Stimulated activated naive CD8-positive, alpha-beta T cell treated with anti-CD3 and anti-CD28 coated beads, Interleukin-15, Interleukin-2, amounts not matched to agents 100 ng/mL and 50 ng/mL, for 24 hours (primary cell): ENCODE results near the gene DTNA.

Source experiments
- H3K27ac Mint-ChIP-seq: one replicate; pipeline ENCODE4 v1.8.0; 2021; ENCODE audit warnings: mild to moderate bottlenecking, mixed read lengths
- H3K27me3 Mint-ChIP-seq: one replicate; pipeline ENCODE4 v1.8.0; 2021; ENCODE audit warnings: mixed read lengths
- H3K36me3 Mint-ChIP-seq: one replicate; pipeline ENCODE4 v1.8.0; 2021; ENCODE audit warnings: low read depth, mixed read lengths
- H3K4me1 Mint-ChIP-seq: one replicate; pipeline ENCODE4 v1.8.0; 2021; ENCODE audit warnings: low read depth, mixed read lengths
- H3K4me3 Mint-ChIP-seq: one replicate; pipeline ENCODE4 v1.8.0; 2021; ENCODE audit warnings: mild to moderate bottlenecking, mixed read lengths
- H3K9me3 Mint-ChIP-seq: one replicate; pipeline ENCODE4 v1.8.0; 2021; ENCODE audit warnings: mixed read lengths

DTNA gene

DNA sequence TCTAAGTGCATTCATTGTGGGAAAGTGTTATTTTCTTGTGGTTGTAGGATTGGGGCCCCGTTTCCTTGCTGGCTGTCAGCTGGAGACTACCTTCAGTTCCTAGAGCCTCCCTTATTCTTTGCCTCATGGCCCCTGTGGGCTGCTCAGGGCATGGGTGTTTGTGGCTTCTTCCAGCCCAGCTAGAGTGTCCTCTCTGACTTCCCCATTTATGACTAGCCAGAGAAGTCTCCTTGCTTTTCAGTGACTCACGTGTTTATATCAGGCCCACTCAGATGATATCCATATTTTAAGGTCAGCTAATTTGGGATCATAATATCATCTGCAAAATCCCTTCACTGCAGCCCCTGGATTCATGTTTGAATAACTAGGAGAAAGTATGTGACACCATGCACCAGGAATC, 62.8 kb downstream of the DTNA start:
- Mint-ChIP-seq H3K27me3 (peaks cover 18% of the 10 kb centered on the region), H3K36me3 (no peaks in the 10 kb centered on the region), H3K4me1 (no peaks in the 10 kb centered on the region), H3K27ac (no peak overlapping the region), H3K9me3 (no peaks in the 10 kb centered on the region), H3K4me3 (no peak overlapping the region)

DNA sequence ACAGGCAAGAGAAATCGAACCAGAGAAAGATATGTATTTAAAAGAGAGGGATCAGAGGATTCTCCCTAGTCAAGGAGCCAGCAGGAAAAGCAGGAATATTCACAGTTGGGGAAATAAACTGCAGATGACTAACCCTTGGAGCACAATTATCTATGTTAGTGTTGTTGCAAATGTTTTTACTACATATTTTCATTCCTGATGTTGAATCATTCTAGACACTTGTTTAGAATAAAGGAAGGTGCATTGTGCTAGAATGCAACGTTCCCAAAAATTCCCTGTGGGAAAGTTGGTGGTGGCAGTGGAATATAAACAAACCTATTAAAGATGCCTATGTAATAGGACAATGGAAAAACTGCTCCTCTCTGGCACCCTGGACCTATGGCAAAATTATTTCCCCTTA, 63.3 kb downstream of the DTNA start:
- Mint-ChIP-seq H3K27ac (no peak overlapping the region), H3K9me3 (no peaks in the 10 kb centered on the region), H3K4me3 (no peak overlapping the region), H3K27me3 (peaks cover 18% of the 10 kb centered on the region), H3K4me1 (no peaks in the 10 kb centered on the region), H3K36me3 (no peaks in the 10 kb centered on the region)

DNA sequence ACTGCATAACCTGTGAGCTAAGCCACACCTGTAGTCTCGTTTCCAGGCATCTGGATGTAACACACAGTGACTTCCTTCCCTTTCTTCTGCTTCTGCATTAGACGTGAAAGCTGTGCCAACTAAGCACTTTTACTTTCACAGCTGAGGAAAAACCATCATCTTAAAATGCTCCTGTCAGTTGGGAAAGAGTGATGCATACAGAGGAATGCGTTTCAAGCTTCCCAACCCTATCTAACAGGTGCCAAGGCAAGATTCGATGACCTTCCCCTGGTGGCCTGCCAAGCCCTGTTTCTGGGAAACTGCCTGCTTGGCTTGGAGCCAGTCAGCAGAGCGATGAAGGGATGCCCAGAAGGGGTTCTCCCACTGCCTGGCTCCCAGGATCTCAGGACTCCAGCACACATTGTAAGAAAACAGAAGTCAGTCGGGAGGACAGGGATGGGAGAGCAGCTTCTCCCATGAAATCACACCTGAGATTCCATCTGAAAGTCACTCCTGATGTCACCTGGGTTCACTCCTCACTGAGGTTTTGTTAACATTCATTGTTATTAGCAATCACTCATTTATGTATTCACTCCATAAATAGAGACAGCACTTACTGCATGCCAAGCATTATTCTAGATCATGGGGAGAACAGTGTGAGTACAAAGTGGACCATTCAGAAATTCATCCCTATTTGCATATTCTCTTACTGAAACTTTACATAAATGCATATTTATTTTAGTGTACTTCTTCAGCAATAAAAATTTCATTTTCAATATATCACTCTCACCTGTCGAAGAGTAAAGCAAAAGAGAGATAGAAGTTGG, 64.1 kb downstream of the DTNA start:
- no peaks in the 10 kb centered on the region for H3K9me3 Mint-ChIP-seq
- no peak overlapping the region for H3K27ac Mint-ChIP-seq
- no peaks in the 10 kb centered on the region for H3K36me3 Mint-ChIP-seq
- H3K4me1 Mint-ChIP-seq, result no peaks in the 10 kb centered on the region
- H3K27me3 Mint-ChIP-seq, result peaks cover 14% of the 10 kb centered on the region
- no peak overlapping the region for H3K4me3 Mint-ChIP-seq

DNA sequence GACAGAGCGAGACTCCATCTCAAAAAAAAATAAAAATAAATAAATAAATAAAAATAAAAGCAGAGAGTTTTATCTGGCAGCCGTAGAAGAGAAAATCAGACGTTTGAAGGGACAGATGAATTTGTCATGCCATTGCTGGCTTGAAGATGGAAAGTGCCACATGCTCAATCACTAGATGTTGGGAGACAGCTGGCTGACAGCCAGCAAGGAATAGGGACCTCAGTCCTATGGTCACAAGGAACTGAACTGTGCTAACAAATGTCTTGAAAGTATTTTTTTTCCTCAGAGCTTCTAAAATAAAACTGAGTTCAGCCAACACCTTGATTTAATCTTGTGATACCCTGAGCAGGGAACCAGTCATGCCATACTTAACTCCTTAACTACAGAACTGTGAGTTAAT, 65.4 kb downstream of the DTNA start:
- no peaks in the 10 kb centered on the region for H3K36me3 Mint-ChIP-seq
- H3K9me3 Mint-ChIP-seq, result no peaks in the 10 kb centered on the region
- H3K27ac Mint-ChIP-seq, result no peak overlapping the region
- H3K4me1 Mint-ChIP-seq, result no peaks in the 10 kb centered on the region
- H3K4me3 Mint-ChIP-seq, result no peak overlapping the region
- peaks cover 14% of the 10 kb centered on the region for H3K27me3 Mint-ChIP-seq

DNA sequence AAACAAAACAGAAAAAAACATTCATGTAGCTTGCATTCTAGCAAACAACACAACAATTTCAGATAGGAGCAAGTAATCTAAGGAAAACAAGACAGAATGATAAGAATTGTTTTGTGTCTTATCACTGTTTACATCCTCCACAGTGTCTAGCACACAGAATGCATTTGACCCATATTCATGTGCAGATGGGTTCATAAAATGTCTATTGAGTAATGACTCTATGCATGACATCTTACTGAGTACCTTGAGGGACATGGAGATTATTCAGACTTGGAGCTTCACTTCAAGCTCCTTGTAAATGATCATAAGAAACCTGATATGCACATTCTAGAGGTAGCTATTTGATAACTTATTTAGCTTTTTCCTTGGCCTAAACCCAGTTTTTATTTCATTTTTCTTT, 69.0 kb downstream of the DTNA start:
- Mint-ChIP-seq H3K36me3 (no peaks in the 10 kb centered on the region), H3K27ac (no peak overlapping the region), H3K9me3 (no peaks in the 10 kb centered on the region), H3K4me1 (no peaks in the 10 kb centered on the region), H3K4me3 (no peak overlapping the region), H3K27me3 (peaks cover 10% of the 10 kb centered on the region)

DNA sequence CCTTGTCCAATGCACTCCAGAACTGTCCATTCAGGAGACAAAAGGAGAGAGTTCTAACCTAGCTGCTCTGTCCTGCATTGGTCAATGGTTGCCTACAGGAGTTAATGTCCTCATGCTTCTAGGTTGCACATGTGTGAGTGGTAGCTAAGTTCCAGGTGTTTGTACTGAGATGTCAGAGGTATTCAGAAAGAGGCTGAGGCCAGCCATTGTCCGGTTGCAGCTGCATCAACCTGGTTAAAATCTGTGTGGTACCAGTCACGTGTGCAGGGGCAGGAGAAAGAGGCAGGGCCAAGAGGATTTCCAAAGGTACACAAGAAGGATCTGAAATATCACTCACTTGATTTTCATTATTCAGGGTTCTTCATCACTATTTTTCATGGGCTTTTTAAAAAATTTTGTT, 70.8 kb downstream of the DTNA start:
- Mint-ChIP-seq H3K4me3 (no peak overlapping the region), H3K9me3 (no peaks in the 10 kb centered on the region), H3K4me1 (no peaks in the 10 kb centered on the region), H3K36me3 (no peaks in the 10 kb centered on the region), H3K27ac (no peak overlapping the region), H3K27me3 (peaks cover 7% of the 10 kb centered on the region)

DNA sequence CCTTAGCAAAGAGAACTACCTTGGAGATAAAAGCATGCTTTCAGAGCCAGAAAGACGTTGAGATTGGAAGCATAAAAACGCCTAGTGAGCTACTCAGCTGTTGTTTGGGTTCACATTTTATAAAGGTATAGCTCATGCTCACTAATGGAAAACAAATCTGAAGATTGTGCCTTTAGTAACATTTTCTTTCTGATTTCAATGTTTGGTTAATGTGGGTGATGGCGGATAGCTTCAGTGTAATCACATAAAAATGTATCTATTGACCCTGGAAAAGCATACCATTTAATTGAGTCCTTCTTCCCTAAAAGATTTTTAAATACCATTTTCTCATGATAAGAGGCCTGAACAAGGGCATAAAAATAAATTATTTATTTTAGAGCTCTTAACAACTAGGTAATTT, 73.4 kb downstream of the DTNA start:
- H3K27ac Mint-ChIP-seq, result no peak overlapping the region

DNA sequence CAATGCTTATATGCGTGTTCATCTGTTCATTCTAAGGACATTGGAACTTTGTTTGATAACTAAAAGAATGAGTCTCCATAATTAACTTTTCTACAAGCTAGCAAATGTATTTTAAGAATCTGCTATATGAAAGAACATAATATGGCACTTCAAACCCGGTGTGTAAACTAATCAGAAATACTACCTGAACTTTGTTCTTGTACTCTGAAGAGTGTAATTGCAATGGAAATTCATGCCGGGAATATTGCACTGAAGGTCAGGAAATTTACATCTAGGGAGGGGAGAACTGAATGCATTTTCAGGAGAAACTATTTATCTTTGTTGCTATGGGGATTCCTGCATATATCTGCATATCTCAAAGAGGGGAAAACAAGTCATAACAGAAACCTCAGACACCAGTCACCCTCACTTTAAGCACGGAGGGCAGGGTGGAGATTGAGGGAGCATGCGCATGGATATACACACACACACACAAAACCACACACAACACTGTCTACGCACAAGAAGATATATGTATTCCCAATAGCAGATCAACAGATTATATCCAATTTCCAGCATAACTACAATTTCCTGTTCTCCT, 76.2 kb downstream of the DTNA start:
- no peaks in the 10 kb centered on the region for H3K4me1 Mint-ChIP-seq
- no peak overlapping the region for H3K27ac Mint-ChIP-seq
- H3K27me3 Mint-ChIP-seq, result peaks cover 8% of the 10 kb centered on the region
- no peak overlapping the region for H3K4me3 Mint-ChIP-seq
- no peaks in the 10 kb centered on the region for H3K9me3 Mint-ChIP-seq
- H3K36me3 Mint-ChIP-seq, result no peaks in the 10 kb centered on the region

More for the DNA sequence above, 73.4 kb downstream of the DTNA start:
- Mint-ChIP-seq H3K9me3 (no peaks in the 10 kb centered on the region), H3K27me3 (peaks cover 4% of the 10 kb centered on the region), H3K36me3 (no peaks in the 10 kb centered on the region), H3K4me1 (no peaks in the 10 kb centered on the region), H3K4me3 (no peak overlapping the region)

DNA sequence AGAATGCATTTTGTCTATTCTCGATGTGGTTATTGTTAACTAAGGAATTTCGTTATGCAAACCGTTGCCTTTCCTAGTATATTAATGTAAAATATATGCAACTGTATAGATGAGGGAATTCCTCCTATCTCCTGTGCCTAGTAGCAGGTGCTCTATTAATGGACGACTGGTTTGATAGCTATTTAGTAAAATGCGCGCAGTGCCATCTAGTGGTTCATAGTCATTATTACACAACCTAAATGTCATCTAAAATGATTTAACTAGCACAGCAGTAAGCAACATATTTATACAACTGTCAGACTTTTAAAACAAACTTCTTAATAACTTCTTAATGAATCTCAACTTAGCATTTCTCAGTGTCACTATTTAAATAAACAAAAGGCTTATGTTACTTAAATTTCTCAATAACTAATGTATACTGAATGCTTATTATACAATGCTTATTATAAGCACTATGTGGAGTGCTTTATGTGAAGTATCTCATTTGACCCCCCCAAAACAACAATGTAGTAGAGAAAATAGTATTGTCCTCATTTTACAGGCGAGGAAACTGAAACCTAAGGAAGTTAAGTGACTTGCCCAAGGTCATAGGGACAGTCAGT, 77.9 kb downstream of the DTNA start:
- Mint-ChIP-seq H3K4me1 (no peaks in the 10 kb centered on the region), H3K27me3 (peaks cover 13% of the 10 kb centered on the region), H3K9me3 (no peaks in the 10 kb centered on the region), H3K36me3 (no peaks in the 10 kb centered on the region), H3K27ac (no peak overlapping the region), H3K4me3 (no peak overlapping the region)

DNA sequence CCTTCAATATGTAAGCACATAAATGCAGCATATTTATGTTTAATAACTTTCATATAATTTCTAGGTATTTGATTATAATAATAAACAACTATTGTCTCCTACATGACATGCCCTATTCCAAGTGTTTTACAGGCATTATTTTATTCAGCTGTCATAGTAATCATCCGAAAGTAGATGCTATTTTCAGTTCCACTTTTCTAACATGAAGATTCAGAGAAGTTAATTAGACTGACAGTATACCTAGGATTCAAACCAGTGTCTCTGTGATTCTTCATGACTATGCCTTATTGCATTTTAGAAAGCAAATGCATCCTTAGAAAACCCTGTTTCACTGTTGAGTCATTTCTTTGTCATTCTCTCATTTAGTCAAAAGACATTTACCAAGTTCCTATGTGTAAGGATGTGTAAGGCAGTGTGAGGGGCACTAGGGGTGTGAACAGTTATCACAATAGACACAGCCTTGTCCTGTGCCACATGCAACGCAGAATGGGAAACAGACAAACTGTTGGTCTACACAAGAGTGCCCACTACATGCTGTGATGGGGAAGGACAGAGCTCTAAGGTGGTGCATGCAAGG, 79.8 kb downstream of the DTNA start:
- no peaks in the 10 kb centered on the region for H3K36me3 Mint-ChIP-seq
- H3K27me3 Mint-ChIP-seq, result peaks cover 22% of the 10 kb centered on the region
- no peaks in the 10 kb centered on the region for H3K4me1 Mint-ChIP-seq
- no peak overlapping the region for H3K4me3 Mint-ChIP-seq
- H3K27ac Mint-ChIP-seq, result no peak overlapping the region
- no peaks in the 10 kb centered on the region for H3K9me3 Mint-ChIP-seq

DNA sequence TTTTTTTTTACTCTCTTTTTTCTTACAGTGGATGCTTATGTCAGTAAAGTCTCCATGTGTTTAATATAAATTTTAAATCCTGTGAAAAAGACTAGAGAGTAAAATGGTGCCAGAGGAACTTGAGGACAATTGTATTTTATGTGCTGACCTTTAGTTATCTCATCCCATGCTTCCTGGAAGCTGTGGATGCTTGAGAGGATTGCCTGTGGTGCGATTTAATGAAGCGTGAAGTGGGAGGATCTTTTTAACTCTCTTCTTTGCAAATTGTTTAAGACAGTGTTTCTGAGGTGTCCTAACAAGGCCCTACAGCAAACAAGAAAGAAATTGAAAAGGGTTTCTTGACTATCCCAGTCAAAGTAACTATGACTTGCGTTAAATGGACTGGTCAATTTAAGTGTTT, 84.2 kb downstream of the DTNA start:
- Mint-ChIP-seq H3K27me3 (peaks cover 22% of the 10 kb centered on the region), H3K4me1 (no peaks in the 10 kb centered on the region), H3K9me3 (no peaks in the 10 kb centered on the region), H3K36me3 (no peaks in the 10 kb centered on the region), H3K4me3 (no peak overlapping the region), H3K27ac (no peak overlapping the region)

DNA sequence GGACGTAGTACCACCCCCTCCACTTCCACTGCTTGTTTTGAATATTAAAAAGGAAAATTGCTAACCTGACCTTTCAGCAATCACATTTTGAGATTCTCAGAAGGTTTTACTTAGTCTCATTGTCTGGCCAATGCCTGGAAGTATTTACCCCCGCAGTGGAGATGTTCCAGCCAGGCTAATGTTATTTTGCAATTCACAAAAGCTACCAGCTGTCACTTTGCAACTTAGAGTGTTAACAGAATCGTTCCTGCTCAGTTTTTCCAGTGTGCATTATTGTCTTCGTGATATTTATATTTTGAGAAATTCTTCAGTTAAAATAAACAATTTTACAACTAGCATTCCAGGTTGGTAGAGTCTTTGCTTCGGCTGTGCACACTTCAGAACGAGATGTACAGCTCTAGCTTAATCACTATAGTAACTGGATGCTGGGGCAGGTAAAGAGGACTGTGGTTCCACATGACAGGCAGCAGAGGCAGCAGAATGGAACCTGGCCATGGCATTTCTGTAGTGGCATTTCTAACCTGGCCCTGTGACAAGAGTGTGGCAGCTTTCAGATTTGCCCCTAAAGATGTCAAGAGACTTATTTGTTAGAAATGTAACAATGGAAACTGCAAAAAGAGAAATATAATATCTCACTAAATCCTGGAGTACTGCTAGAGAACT, 85.1 kb downstream of the DTNA start:
- Mint-ChIP-seq H3K27ac (no peak overlapping the region), H3K27me3 (peaks cover 22% of the 10 kb centered on the region), H3K4me3 (no peak overlapping the region), H3K9me3 (no peaks in the 10 kb centered on the region), H3K4me1 (no peaks in the 10 kb centered on the region), H3K36me3 (no peaks in the 10 kb centered on the region)

DNA sequence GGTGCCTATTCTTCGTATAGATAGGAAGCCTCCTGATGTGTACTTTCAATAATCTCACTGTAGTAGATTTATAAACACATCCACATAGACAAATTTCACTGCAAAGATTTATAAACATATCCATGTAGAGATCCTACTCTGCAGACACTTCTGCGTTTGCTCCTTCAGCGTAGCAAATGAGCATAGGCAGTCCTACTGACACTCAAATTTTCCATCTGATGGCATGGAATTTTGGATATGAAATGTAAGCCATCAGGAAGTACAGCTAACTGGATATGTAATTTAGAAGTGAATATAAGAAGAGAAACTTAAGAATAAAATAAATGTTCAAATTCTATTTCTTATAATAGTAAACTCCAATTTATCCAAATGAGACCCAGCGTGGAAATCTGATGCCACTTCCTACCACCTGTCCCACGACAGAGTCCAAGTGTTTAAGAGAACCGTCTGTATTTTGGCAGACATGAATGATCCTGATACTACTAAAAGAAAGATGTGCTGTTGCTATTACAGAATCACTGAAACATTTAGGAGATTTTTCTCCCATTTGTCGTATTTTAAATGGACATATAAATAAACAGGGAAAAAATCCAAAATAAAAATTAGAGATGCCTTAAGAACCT, 86.0 kb downstream of the DTNA start:
- H3K4me3 Mint-ChIP-seq, result no peak overlapping the region
- H3K9me3 Mint-ChIP-seq, result no peaks in the 10 kb centered on the region
- no peaks in the 10 kb centered on the region for H3K36me3 Mint-ChIP-seq
- H3K27ac Mint-ChIP-seq, result no peak overlapping the region
- no peaks in the 10 kb centered on the region for H3K4me1 Mint-ChIP-seq
- peaks cover 22% of the 10 kb centered on the region for H3K27me3 Mint-ChIP-seq

DNA sequence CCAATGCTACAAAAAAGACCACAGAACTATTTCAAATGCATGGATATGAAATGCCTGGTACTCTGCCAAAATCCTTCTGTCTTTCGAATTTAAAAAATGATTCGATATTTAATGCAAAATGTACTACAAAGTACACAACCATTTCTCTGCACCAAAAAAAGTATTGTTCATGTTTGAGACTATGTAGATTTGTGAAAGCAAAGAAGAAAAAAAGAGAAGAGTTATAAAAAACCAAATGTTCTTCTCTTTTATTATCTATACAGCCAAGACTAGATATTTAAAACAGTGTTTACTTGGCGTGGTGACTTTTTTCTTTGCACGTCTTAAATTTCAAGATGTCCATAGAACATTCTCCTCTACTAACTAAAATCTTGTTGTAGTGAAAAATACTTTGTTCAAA, 89.2 kb downstream of the DTNA start:
- Mint-ChIP-seq H3K36me3 (no peaks in the 10 kb centered on the region), H3K4me1 (no peaks in the 10 kb centered on the region), H3K4me3 (no peak overlapping the region), H3K9me3 (no peaks in the 10 kb centered on the region), H3K27me3 (peaks cover 14% of the 10 kb centered on the region), H3K27ac (no peak overlapping the region)

DNA sequence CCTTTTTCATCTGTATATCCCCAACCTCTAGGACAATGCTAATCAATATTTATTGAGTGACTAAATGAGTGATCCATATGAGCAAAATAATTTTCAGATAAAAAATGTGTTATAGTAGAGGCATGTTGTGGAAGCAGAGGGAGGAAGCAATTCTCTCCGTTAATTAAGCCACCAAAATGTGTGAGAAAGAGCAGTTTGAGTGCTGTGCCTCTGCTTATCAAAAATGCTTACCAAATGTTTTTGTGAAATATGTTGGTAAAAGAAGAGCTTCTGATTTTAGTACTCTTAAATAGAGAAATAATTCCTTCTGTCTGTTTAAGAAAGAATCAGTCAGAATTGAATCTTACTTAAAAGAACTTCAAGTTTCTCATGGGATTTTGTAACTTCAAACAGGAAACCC, 90.3 kb downstream of the DTNA start:
- Mint-ChIP-seq H3K9me3 (no peaks in the 10 kb centered on the region), H3K4me3 (no peak overlapping the region), H3K27me3 (peaks cover 14% of the 10 kb centered on the region), H3K4me1 (peaks cover 2% of the 10 kb centered on the region), H3K36me3 (no peaks in the 10 kb centered on the region), H3K27ac (no peak overlapping the region)
